Skeletal muscle cell (primary cell): ENCODE results near the gene FBXO7.

Experiments
- DNase-seq: peaks from one replicate; pipeline ENCODE4 v3.0.0-alpha.2; 2010; ENCODE audit warnings: low read depth
- H3K4me3 ChIP-seq: 2 replicates; pipeline ENCODE4 v1.5.1; 2011; ENCODE audit warnings: low read depth, mild to moderate bottlenecking, control low read depth, low read length, moderate library complexity

The FBXO7 gene

DNA sequence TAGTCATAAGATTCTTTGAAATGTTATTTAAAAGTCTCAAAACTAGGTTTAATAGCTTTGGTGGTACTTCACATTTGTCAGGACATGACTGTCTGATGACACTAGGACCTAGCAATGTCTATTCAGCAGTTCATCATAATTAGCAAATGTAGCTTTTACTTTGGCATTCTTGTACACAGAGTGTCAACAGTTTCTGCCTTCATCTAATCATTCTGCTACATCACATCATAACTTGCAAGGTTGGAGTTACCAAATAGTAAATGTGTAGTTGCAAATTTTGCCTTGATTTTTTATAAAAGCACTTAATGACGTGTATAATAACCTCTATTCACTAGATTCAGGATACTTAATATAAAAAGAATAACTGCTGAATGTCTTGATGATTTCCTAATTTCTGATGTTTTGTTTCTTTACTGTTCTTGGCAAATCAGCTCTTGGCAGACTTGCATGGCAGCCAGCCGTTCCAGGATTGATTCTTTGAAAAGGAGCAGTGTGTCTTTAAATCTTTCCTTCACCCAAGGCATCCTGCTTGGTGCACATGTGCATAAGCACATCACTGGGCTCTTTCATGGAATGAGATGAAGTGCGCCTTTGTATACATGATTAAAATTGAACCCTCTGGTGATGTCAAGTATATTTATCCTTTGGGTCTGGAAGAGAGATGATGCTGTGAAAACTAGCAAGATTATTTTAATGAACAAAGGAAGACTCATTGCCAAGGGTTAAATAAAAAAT is 12.2 kb downstream of the FBXO7 start:
- no peak for DNase-seq
- H3K4me3 ChIP-seq, result no peak overlapping the region

DNA sequence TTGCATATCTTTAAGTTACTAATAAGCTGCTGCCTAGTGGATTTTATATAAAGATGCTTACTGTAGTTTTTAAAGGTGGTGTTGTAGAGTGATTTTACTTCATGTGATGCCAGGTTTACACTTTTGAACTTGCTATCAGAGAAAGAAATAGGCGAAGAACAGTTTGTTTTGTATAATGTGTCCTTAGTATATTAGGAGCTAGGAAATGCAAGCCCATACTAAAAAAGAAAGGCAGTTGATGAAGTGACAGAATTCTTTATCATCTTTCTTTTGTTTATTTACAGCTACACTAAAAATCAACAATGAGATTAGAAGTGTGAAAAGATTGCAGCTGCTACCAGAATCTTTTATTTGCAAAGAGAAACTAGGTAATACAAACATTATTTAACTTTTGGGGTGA is 12.8 kb downstream of the FBXO7 start:
- DNase-seq, result no peak
- no peak overlapping the region for H3K4me3 ChIP-seq

DNA sequence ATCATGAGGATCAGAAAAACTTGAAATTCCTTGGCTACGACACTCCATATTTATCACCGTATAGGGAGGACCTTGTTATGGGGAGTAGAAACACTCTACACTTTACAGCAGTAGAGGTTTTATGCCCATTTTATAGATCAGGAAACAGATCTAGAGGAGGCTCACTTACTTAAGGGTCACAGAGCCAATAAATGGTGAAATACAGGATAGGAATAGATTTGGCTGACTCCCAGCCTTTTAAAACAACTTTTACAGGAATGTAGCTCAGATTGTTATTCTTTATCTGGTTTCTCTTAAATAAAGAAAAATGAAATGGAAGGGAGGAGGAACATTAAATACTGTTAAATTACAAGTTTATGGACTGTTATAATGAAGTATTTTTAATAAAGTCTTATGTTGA is 14.8 kb downstream of the FBXO7 start:
- DNase-seq, result no peak
- H3K4me3 ChIP-seq, result no peak overlapping the region

DNA sequence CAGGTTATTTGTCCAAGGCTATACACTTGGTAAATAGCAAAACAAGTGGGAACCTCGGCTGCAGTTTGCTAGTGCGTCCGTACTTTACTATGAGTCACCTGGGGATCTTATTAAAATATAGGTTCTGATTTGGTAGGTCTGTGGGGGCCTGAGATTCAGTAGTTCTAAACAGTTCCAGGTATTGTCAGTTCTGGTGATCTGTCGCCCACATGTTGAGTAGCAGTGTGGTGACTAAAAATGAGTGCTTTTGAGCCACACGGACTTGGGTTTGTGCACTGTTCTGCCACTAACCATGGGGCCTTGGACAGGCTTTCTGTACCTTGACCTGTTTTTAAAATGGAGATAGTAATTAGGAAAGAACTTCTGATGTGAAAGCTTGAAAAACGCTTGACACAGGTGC is 15.7 kb downstream of the FBXO7 start:
- H3K4me3 ChIP-seq, result no peak overlapping the region
- DNase-seq, result no peak

GRCh38 chr22:32492111-32492510 is 17.5 kb downstream of the FBXO7 start:
- no peak for DNase-seq
- no peak overlapping the region for H3K4me3 ChIP-seq

- H3K4me3 ChIP-seq, result no peak overlapping the region
- DNase-seq, result no peak
Measured at GRCh38 chr22:32493551-32493950, 18.9 kb downstream of the FBXO7 start.

- no peak for DNase-seq
Measured at GRCh38 chr22:32494971-32495370, 20.4 kb downstream of the FBXO7 start.

DNA sequence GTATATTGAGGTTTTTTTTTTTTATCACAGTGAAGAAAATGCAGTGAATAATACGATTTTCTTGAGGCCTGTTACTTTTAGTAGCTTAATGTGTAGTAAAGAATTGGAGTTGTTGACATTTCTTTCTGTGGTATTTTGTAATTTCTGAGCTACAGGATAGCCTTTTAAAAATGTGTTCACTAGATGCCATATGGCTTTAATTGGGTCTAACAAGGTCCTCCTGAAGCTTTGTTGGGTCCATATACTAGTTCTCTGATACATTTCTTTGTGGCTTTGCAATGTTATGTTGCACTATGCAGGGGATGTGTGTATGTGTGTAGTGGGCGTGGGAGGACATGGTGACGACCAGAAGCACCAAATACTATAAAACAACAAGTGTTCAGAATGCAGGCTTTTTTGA is 25.1 kb downstream of the FBXO7 start:
- H3K4me3 ChIP-seq, result no peak overlapping the region
- no peak for DNase-seq

More at GRCh38 chr22:32494971-32495370, 20.4 kb downstream of the FBXO7 start:
- H3K4me3 ChIP-seq, result no peak overlapping the region

- no peak overlapping the region for H3K4me3 ChIP-seq
- no peak for DNase-seq
Measured at GRCh38 chr22:32501836-32502752, 27.5 kb downstream of the FBXO7 start.

DNA sequence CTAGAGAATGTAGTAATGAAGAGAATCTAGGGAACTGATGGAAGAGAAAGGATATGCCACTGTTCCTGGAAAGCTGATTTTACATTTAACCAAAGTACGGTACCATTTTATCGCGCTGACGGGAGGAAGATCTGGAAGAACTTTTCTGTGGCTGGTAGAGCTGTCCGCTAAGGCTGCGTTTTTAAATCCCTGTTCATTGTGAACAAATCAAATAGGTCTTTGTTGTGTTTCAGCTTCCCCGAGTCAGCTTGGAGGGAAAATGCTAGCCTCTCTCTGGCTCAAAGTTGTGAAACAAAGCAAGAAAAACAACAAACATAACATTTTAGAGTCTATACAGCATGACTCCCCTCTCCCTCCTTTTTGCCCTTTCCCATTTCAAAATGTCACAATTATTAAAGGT is 34.4 kb downstream of the FBXO7 start:
- H3K4me3 ChIP-seq, result no peak overlapping the region
- DNase-seq, result no peak

- no peak for DNase-seq
- no peak overlapping the region for H3K4me3 ChIP-seq
Measured at GRCh38 chr22:32511274-32511673, 36.7 kb downstream of the FBXO7 start.

GRCh38 chr22:32511776-32512175 is 37.2 kb downstream of the FBXO7 start:
- DNase-seq, result no peak
- H3K4me3 ChIP-seq, result no peak overlapping the region

- no peak for DNase-seq
- no peak overlapping the region for H3K4me3 ChIP-seq
Measured at GRCh38 chr22:32512267-32512982, 37.8 kb downstream of the FBXO7 start.

GRCh38 chr22:32515084-32515483 is 40.5 kb downstream of the FBXO7 start:
- no peak for DNase-seq
- no peak overlapping the region for H3K4me3 ChIP-seq

DNA sequence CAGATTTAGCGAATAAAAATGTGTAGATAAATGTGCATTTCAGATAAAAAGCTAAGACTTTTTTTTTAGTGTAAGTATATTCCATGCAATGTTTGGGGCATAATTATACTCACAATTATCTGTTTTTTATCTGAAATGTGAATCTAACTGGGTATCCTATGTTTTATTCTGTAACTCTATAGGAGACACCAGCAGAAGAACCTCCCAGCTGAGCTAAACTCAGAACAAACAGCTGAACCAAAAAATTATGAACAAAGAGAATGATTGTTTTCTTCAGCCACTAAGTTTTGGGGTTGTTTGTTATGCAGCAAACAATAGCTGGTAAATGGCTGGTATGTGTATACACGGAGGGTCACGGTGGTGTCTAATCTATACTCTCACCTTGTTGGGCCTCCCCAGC is 42.9 kb downstream of the FBXO7 start:
- H3K4me3 ChIP-seq, result no peak overlapping the region
- DNase-seq, result no peak

DNA sequence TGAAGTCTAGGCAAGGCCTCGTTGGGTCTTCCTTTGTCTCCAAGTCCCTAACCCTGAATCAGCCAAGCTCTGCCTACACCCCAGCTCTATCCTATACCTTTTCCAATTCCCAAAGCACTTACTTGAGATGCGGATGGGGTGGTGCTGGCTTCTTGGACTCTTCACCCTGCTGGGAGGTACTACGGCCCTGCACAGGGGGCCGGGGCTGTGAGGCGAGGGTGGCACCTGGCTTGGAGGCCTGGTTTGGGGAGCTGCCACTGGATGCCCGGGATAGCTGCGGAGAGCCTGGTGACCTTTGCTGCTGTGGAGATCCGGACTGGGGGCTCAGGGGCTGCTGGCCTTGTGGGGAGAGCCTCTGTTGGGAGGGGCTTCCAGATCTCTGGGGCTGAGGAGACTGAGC is 43.3 kb downstream of the FBXO7 start:
- DNase-seq, result no peak
- no peak overlapping the region for H3K4me3 ChIP-seq

DNA sequence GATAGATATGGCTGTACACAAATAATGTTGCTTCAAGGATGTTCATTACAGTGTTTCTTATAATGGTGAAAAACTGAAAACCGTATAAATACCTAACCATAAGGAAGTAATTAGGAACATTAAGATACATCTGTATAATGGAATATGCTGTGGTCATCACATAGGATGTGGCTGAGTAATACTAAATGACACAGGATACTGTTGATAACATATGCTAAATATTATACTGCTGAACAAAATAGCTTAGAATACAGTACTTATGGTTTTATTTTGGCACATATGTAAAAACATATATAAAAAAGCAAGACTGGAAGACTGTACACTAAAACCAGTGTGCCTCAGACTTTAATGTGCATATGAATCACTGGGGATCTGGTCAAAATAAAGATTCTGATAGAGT is 43.8 kb downstream of the FBXO7 start:
- no peak for DNase-seq
- H3K4me3 ChIP-seq, result no peak overlapping the region

GRCh38 chr22:32518848-32519247 is 44.2 kb downstream of the FBXO7 start:
- DNase-seq, result no peak
- H3K4me3 ChIP-seq, result no peak overlapping the region

- DNase-seq, result no peak
- H3K4me3 ChIP-seq, result no peak overlapping the region
Measured at GRCh38 chr22:32520612-32521011, 46.0 kb downstream of the FBXO7 start.

DNA sequence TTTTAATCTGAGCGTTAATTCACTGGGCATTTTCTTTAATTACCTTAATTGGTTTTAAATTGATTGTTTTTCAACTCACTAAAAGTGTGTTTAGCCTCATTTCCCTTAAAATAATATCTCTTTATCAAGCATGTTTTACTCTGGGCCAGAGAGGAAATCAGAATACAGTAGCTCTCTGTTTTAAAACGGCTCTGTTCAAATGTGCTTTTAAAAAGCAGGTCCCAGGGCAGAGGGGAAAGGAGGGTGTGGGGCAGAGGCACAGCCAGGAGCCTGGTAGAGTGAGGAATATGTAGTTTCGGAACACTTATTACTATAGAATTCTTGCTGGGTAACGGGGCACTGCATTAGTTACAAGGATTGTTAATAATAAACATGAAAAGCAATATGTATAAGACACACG is 47.6 kb downstream of the FBXO7 start:
- no peak for DNase-seq
- no peak overlapping the region for H3K4me3 ChIP-seq
